ENCODE measurements around the gene RPA1. TPM values are rescaled to one million over a fixed set of nuclear protein-coding genes. Genes with fewer than 3 reads are reported as not detected.

Gene RPA1
- total RNA-seq, 4 donors from 2014 or later = 15.9 to 108 (median 41.5) TPM

DNA sequence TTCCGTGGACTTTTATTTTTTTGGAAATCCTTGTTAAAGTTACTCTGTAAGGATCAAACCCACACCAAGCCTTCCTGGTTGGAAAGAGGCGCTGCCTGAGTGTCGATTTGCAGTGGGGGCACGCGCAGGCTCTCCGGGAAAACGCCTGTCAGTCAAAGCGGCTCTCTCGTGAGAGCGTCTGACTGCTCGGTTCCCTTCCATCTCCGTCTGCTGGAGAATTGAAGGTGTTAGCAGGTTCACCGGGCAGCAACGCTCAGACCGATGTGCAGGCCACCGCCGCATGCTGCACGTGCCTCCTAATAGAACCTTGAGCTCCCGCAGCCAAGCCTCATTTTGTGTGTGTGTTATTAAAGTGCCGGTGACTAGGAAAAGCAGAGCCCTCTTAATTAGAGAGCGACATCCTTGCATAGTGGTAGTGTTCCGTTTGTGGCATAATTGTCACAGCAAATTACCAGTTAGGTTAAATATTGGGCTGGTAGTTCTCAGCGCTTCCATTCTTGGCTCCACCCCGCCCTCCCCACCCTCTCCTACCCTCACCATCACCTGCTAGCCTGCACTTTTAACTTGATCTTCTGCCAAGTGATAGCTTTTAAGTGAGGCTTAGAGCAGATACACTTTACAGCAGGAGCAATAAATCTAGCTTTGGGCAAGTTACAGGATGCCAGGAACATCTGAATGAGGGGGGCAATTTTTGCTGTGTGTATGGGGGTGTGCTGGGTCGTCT lies 75.5 kb downstream of the RPA1 start:
- Histone ChIP-seq H3K36me3 (no peaks in the 10 kb centered on the region), H3K27me3 (peaks cover 0 to 18% of the 10 kb centered on the region in 2 donors), H3K9me3 (no peaks in the 10 kb centered on the region), H3K4me3 (no peak overlapping the region), H3K4me1 (peaks cover 0 to 7% of the 10 kb centered on the region in 2 donors), H3K27ac (no peak overlapping the region)
- no peak for DNase-seq
- intact Hi-C loops (cut with DNase I; ENCODE audit: low total_unique reads) = loop anchor here (5.0 kb wide), 1 partner anchor 117 kb away; no protein-coding TSS in a partner anchor
- TF ChIP-seq POLR2A (IDR thresholded peaks at IDR 0.05) = no peak
- TF ChIP-seq, protein P1, sequence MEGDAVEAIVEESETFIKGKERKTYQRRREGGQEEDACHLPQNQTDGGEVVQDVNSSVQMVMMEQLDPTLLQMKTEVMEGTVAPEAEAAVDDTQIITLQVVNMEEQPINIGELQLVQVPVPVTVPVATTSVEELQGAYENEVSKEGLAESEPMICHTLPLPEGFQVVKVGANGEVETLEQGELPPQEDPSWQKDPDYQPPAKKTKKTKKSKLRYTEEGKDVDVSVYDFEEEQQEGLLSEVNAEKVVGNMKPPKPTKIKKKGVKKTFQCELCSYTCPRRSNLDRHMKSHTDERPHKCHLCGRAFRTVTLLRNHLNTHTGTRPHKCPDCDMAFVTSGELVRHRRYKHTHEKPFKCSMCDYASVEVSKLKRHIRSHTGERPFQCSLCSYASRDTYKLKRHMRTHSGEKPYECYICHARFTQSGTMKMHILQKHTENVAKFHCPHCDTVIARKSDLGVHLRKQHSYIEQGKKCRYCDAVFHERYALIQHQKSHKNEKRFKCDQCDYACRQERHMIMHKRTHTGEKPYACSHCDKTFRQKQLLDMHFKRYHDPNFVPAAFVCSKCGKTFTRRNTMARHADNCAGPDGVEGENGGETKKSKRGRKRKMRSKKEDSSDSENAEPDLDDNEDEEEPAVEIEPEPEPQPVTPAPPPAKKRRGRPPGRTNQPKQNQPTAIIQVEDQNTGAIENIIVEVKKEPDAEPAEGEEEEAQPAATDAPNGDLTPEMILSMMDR (IDR thresholded peaks at IDR 0.05) = no peak

GRCh38 chr17:1906662-1907101 lies 76.9 kb downstream of the RPA1 start:
- H3K4me3 ChIP-seq = no peak overlapping the region
- H3K36me3 ChIP-seq = no peaks in the 10 kb centered on the region
- H3K27ac ChIP-seq = no peak overlapping the region
- H3K9me3 ChIP-seq = no peaks in the 10 kb centered on the region
- DNase-seq = no peak
- H3K4me1 ChIP-seq = peaks cover 0 to 7% of the 10 kb centered on the region in 2 donors
- intact Hi-C loops (cut with DNase I; ENCODE audit: low total_unique reads) = loop anchor here (5.0 kb wide), 1 partner anchor 116 kb away; no protein-coding TSS in a partner anchor
- H3K27me3 ChIP-seq = peaks cover 0 to 18% of the 10 kb centered on the region in 2 donors
- TF ChIP-seq, protein P1 (IDR thresholded peaks at IDR 0.05) = no peak
- TF ChIP-seq POLR2A (IDR thresholded peaks at IDR 0.05) = no peak

- no peak overlapping the region for H3K27ac ChIP-seq
- H3K27me3 ChIP-seq = peaks cover 0 to 18% of the 10 kb centered on the region in 2 donors
- intact Hi-C loops (cut with DNase I; ENCODE audit: low total_unique reads) = loop anchor here (5.0 kb wide), 1 partner anchor 115 kb away; no protein-coding TSS in a partner anchor
- TF ChIP-seq, protein P1 (IDR thresholded peaks at IDR 0.05) = no peak
- no peak for TF ChIP-seq POLR2A (IDR thresholded peaks at IDR 0.05)
- no peaks in the 10 kb centered on the region for H3K36me3 ChIP-seq
- peaks cover 0 to 7% of the 10 kb centered on the region in 2 donors for H3K4me1 ChIP-seq
- DNase-seq = no peak
- H3K9me3 ChIP-seq = no peaks in the 10 kb centered on the region
- no peak overlapping the region for H3K4me3 ChIP-seq
Measured at GRCh38 chr17:1907216-1907631, 77.4 kb downstream of the RPA1 start.

DNA sequence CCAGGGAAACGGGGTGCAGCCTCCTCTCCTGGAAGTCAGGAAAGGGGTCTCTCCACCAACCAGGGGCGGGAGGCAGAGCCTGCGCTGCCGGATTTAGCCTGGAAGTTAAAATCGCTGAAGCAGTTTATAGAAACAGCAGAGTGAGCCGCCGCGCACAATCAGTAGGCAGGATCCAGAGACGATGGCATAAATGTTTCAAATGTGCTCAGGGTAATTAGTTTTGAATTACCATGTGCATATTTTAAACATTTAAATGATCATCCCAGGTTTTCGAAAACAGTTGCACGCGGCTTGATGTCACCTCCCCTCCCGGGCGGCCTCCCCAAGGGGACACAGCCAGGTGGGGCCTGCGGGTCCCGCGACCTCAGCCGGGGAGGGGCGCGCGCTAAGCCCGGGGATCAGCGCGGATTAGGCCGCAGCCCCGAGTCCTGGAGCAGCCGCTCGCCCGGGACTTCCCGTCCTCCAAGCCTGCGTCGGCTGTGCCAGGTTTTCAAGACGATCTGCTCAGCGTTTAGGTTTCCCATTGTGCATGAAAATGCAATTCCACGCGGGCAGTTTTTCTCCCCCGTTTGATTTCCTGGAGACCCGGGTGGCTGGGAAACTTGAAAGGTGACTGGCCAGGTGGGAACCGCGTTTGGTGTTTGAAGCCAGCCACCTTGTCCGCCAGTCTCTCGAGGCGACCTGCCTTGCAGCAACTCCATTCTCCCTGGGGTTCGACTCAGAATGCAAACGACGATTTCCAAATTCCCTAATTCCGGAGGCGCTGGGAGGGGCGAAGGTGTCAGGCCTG lies 78.3 kb downstream of the RPA1 start:
- H3K4me1 ChIP-seq = peaks cover 0 to 7% of the 10 kb centered on the region in 2 donors
- no peak overlapping the region for H3K4me3 ChIP-seq
- no peak overlapping the region for H3K27ac ChIP-seq
- peaks cover 0 to 18% of the 10 kb centered on the region in 2 donors for H3K27me3 ChIP-seq
- no peaks in the 10 kb centered on the region for H3K9me3 ChIP-seq
- intact Hi-C loops (cut with DNase I; ENCODE audit: low total_unique reads) = loop anchor here (5.0 kb wide), 1 partner anchor 114 kb away; no protein-coding TSS in a partner anchor
- H3K36me3 ChIP-seq = no peaks in the 10 kb centered on the region
- no peak for DNase-seq
- TF ChIP-seq POLR2A (IDR thresholded peaks at IDR 0.05) = no peak
- TF ChIP-seq, protein P1 (IDR thresholded peaks at IDR 0.05) = no peak

All from uterus (tissue), 4 donors.